ENCODE data around the gene HNRNPA2B1. TPM values are rescaled to one million over a fixed set of nuclear protein-coding genes. Genes with fewer than 3 reads are reported as not detected.

Gene HNRNPA2B1
- total RNA-seq, 2 donors from 2014 or later, result 185 to 189 TPM

GRCh38 chr7:26144184-26145080 lies 56.1 kb downstream of the HNRNPA2B1 start:
- no peaks in the 10 kb centered on the region for H3K9me3 ChIP-seq
- H3K36me3 ChIP-seq, result no peaks in the 10 kb centered on the region
- no peak overlapping the region for H3K27ac ChIP-seq
- no peaks in the 10 kb centered on the region for H3K4me1 ChIP-seq (replicated peaks)
- no peak for DNase-seq (ENCODE audit: low spot score)
- intact Hi-C loops (cut with DNase I), result no loop called here
- H3K27me3 ChIP-seq (replicated peaks; ENCODE audit: insufficient read depth), result no peaks in the 10 kb centered on the region
- H3K4me3 ChIP-seq, result no peak overlapping the region
- WGBS, result 92% methylated on average over 13 of the region's 13 CpGs
- TF ChIP-seq POLR2AphosphoS5 (IDR thresholded peaks at IDR 0.05) (no peak), CTCF (IDR thresholded peaks at IDR 0.05) (no peak), POLR2A (IDR thresholded peaks at IDR 0.05) (no peak)

- DNase-seq (ENCODE audit: low spot score), result no peak
- Histone ChIP-seq H3K36me3 (no peaks in the 10 kb centered on the region), H3K4me3 (no peak overlapping the region), H3K9me3 (no peaks in the 10 kb centered on the region), H3K4me1 (replicated peaks) (no peaks in the 10 kb centered on the region), H3K27ac (no peak overlapping the region), H3K27me3 (replicated peaks; ENCODE audit: insufficient read depth) (no peaks in the 10 kb centered on the region)
- intact Hi-C loops (cut with DNase I), result no loop called here
- TF ChIP-seq POLR2AphosphoS5 (IDR thresholded peaks at IDR 0.05), result no peak
- WGBS, result 54% methylated on average over 5 of the region's 5 CpGs
Observed at GRCh38 chr7:26143298-26144048, 57.1 kb downstream of the HNRNPA2B1 start.

GRCh38 chr7:26141077-26141476 lies 59.5 kb downstream of the HNRNPA2B1 start:
- Histone ChIP-seq H3K9me3 (no peaks in the 10 kb centered on the region), H3K27me3 (replicated peaks; ENCODE audit: insufficient read depth) (no peaks in the 10 kb centered on the region), H3K27ac (no peak overlapping the region), H3K36me3 (no peaks in the 10 kb centered on the region), H3K4me1 (replicated peaks) (peaks cover 2% of the 10 kb centered on the region), H3K4me3 (no peak overlapping the region)
- TF ChIP-seq POLR2A (IDR thresholded peaks at IDR 0.05), result no peak
- no peak for TF ChIP-seq POLR2AphosphoS5 (IDR thresholded peaks at IDR 0.05)
- no peak for TF ChIP-seq CTCF (IDR thresholded peaks at IDR 0.05)
- intact Hi-C loops (cut with DNase I), result no loop called here
- no peak for DNase-seq (ENCODE audit: low spot score)
- 100% methylated on average over 2 of the region's 2 CpGs for WGBS

- DNase-seq (ENCODE audit: low spot score), result no peak
- intact Hi-C loops (cut with DNase I), result no loop called here
- Histone ChIP-seq H3K4me3 (no peak overlapping the region), H3K27ac (no peak overlapping the region), H3K4me1 (replicated peaks) (peaks cover 2% of the 10 kb centered on the region), H3K9me3 (no peaks in the 10 kb centered on the region), H3K27me3 (replicated peaks; ENCODE audit: insufficient read depth) (no peaks in the 10 kb centered on the region), H3K36me3 (no peaks in the 10 kb centered on the region)
- TF ChIP-seq POLR2A (IDR thresholded peaks at IDR 0.05) (no peak), CTCF (IDR thresholded peaks at IDR 0.05) (no peak)
- 95% methylated on average over 1 of the region's 1 CpG for WGBS
Observed at GRCh38 chr7:26140380-26140779, 60.2 kb downstream of the HNRNPA2B1 start.

Other genes starting within 250 kb of the HNRNPA2B1 start
- gene NFE2L3, start 48.5 kb downstream of the HNRNPA2B1 start, total RNA-seq, result 1 to 10 TPM; 2.0 to 4.3 TPM
- 10 to 100 TPM; 51.6 to 75.3 TPM for gene CBX3, start 999 bp upstream of the HNRNPA2B1 start, total RNA-seq
- 1 to 10 TPM; 4.7 to 6.8 TPM for gene SNX10, start 91.1 kb upstream of the HNRNPA2B1 start, total RNA-seq

Data from prostate gland (tissue), 2 donors.